Coronary artery (tissue), 2 donors: ENCODE data around the gene DUSP22.

Experiments
- DNase-seq: peaks from one replicate; pipeline ENCODE4 v3.0.0-alpha.2; 2017; ENCODE audit warnings: low spot score
- H3K27ac ChIP-seq, 2 donors: fragments of 200-600 bp; sonication (generic); one replicate each; pipeline ENCODE4 v1.5.1; 2016 to 2019
- H3K4me3 ChIP-seq: fragments of 200-600 bp; sonication (generic); 2 replicates; pipeline ENCODE4 v1.5.1; 2016; ENCODE audit warnings: mild to moderate bottlenecking, moderate library complexity
- CTCF ChIP-seq: fragments of 200-600 bp; sonication (generic); IDR thresholded peaks from one replicate; pipeline ENCODE4 v1.5.1; 2019; ENCODE audit warnings: antibody characterized with exemption

Gene DUSP22

GRCh38 chr6:357261-357790, 65.0 kb downstream of the DUSP22 start:
- DNase-seq = no peak
- Histone ChIP-seq H3K27ac (no peak overlapping the region), H3K4me3 (no peak overlapping the region)
- no peak for TF ChIP-seq CTCF

DNA sequence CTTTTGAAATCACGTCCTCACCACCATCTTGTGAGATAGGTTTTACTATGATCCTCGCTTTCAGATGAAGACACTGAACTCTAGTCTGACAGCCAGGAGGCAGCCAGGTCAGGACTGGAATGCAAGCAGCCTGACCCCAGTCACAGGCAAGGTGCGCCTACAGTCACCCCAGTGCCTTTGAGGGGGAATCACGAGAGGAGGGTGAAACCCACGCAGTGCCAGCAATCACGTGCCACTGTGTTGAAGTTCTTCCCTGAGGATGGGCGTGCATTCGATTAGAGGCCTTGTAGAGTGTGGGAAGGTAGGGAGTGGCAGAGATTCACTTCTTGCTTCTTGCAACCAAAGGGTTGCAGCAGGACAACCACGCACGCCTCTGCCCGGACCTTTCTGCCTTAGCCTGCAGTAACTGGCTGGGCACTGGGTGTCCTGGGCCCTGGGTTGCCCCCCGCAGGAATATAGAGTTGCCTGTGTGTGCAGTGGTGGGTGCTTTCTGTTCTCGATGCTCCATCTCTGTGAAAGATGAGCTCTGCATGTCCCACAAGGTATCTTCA, 65.6 kb downstream of the DUSP22 start:
- no peak for TF ChIP-seq CTCF
- Histone ChIP-seq H3K4me3 (no peak overlapping the region), H3K27ac (no peak overlapping the region)
- DNase-seq = no peak

GRCh38 chr6:358432-358831, 66.1 kb downstream of the DUSP22 start:
- Histone ChIP-seq H3K27ac (no peak overlapping the region), H3K4me3 (no peak overlapping the region)
- no peak for TF ChIP-seq CTCF
- no peak for DNase-seq

DNA sequence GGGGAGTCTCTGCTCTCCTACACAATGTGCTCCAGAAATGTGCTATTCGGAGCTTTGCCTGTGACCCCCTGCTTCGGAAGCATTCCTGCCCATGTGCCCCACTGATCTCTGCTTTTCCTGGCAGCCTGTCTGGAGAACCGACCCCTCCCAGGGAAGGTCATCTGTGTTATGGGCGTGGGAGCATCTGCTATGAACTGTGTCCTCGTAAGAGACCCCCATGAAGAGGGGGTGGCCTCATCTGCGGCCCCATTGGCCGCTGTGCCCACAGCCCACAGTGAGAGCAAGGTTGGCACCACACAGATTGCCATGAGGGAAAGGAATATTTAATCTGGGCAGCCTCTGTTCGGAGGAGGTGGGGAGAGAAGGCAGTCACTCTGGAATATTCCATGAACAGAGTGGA, 66.6 kb downstream of the DUSP22 start:
- TF ChIP-seq CTCF = no peak
- no peak overlapping the region for H3K27ac ChIP-seq
- H3K4me3 ChIP-seq = no peak overlapping the region
- no peak for DNase-seq

DNA sequence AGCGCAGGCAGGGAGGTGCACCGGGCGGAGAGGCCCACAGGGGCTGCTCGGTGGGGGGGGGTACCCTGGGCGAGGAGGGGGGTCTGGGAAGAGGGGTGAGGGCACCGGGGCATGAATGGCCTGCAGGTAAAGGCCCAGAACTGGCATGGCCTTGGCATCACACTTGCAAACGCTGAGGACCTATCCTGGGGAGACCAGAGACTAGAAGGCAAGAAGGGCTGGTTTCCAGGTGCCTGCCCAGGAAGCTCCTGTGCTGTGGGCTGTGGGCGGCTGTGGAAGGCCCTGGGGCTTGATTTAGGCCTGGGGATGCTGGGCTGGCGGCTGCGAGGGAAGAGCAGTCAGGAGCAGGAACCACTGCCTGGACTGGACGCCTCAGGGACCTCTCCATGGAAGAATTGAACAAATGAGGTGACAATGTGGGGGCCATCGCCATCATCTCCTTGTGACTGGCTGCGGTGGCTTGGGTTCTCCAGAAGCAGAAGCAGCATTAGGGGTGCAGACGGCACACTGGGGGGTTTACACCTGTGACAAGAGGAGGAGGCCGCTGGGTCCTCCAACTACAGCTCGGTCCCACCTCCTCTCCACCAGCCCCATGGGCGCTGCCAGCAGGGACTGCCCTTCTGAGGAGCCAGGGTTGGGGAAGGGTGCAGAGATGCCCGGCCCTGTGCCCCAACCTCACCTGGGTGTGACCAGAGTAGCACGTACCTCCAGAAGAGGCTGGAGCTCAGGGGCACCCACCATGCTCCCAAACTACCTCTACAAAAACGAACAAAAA, 67.2 kb downstream of the DUSP22 start:
- DNase-seq = no peak
- Histone ChIP-seq H3K27ac (no peak overlapping the region), H3K4me3 (no peak overlapping the region)
- TF ChIP-seq CTCF = no peak

DNA sequence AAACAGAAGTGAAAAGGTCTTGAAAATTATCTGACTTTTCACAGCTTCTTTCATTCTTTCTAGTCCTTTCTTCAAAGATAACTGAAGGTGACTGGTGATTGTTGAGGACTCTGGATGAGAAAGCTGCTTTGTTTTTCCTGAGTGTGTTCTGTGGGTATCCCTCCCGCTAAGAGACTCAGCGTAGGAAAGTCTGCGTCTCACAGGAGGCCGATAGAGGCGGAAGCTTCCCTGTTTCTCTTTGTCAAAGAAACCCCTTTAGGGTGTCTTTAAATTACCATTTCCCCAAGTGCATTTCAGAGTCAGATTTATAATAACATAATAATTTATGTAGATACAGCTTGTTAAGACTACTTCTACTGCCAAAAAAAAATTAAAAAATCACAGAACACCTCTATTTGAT, 68.1 kb downstream of the DUSP22 start:
- no peak overlapping the region for H3K4me3 ChIP-seq
- no peak for DNase-seq
- no peak for TF ChIP-seq CTCF
- no peak overlapping the region for H3K27ac ChIP-seq
